ENCODE data around the gene HTATIP2.
"Not testable (repeated sequence)": the region's sequence is repeated elsewhere in the genome, so short reads cannot be mapped to it uniquely, and the experiment has no call there.

HTATIP2 gene

DNA sequence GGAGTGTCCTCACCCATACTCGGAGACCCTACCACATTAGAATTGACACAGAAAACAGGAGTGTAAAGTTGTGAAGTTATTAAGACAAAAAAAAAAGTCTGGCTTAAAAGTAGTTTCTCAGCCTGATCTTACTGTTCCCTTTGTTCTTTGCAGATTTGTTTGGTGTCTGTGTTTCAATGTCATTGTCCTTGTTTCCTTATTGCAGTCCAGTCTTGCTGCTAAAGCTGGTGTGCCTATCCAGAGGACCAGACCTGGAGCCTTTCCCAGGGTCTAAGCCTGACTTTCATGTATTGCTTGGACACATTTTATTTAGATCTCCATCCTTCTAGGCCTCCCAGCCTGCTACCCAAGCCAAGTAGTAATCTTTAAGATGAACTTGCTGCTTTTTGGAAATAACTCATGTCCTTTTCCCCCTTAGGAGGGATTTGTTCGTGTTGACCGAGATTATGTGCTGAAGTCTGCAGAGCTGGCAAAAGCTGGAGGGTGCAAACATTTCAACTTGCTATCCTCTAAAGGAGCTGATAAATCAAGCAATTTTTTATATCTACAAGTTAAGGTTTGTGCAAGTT lies 12.7 kb downstream of the HTATIP2 start:
- TF ChIP-seq, protein P1, sequence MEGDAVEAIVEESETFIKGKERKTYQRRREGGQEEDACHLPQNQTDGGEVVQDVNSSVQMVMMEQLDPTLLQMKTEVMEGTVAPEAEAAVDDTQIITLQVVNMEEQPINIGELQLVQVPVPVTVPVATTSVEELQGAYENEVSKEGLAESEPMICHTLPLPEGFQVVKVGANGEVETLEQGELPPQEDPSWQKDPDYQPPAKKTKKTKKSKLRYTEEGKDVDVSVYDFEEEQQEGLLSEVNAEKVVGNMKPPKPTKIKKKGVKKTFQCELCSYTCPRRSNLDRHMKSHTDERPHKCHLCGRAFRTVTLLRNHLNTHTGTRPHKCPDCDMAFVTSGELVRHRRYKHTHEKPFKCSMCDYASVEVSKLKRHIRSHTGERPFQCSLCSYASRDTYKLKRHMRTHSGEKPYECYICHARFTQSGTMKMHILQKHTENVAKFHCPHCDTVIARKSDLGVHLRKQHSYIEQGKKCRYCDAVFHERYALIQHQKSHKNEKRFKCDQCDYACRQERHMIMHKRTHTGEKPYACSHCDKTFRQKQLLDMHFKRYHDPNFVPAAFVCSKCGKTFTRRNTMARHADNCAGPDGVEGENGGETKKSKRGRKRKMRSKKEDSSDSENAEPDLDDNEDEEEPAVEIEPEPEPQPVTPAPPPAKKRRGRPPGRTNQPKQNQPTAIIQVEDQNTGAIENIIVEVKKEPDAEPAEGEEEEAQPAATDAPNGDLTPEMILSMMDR (conservative IDR thresholded peaks at IDR 0.05; ENCODE audit: low read depth), result no peak
- CTCF ChIA-PET, result no interaction called here
- H3K27ac ChIP-seq, result no peak overlapping the region
- POLR2A ChIA-PET (ENCODE audit: low non-redundant PET), result no interaction called here
- no peak for DNase-seq (ENCODE audit: low spot score)

DNA sequence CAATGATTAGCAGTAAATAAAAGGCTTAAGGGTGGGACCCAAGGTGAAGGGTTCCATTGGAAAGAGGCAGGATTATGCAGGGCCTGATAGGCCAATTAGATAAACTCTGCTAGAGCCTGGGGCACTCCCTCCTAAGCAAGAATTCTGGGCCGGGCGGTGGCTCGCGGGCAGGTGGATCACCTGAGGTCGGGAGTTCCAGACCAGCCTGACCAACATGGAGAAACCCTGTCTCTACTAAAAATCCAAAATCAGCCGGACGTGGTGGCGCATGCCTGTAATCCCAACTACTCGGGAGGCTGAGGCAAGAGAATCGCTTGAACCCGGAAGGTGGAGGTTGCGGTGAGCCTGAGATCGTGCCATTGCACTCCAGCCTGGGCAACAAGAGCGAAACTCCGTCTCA lies 22.5 kb downstream of the HTATIP2 start:
- CTCF ChIA-PET; H3K27ac ChIP-seq; POLR2A ChIA-PET (ENCODE audit: low non-redundant PET); DNase-seq (ENCODE audit: low spot score): not testable (repeated sequence)

DNA sequence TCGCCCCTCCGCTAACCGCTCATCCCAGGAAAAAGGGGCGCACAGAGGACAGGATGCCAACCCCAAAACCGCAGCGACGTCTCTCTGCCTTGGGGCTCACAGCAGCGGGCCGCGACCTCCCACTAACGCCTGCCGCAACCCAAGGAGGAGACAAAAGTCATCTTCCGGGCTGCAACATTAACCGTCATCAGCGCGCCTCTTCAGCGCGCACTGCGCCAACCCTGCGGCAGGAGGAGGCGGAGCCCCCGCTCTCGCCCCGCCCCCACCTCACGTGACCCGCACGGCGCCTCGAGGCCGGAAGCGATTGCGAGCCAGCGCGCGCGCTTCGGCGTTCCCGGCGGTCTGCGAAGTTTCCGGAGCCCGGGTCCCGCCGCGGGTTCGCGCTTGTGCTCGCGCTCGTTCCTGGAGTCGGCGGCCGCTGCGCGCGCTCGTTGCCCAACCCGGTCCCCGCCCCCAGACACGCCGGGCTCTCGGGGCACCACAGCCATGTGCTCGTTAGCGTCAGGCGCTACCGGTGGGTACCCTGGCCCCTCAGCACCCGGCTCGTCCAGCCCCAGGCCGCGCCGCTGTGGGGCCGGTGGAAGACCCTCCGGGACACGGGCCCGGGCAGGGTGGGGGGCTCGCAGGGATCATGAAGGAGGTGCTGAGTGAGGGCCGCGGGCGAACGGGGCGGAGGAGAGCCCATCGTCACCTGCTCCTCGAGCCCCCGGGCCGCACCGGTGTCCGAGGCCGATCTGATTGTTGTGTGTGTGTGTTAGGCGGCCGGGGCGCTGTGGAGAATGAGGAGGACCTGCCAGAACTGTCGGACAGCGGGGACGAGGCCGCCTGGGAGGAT lies 24.0 kb downstream of the HTATIP2 start, which contains the start of gene PRMT3:
Gene PRMT3 (plus strand): TSS at position 456 of the 835 bp plus-strand sequence. CDS start 31 bp downstream, at position 487.
- TF ChIP-seq, protein P1 (conservative IDR thresholded peaks at IDR 0.05; ENCODE audit: low read depth), result peak; percentile 28
- peak within 1 kb of the TSS; percentile 87 for H3K27ac ChIP-seq
- peak; percentile 93 for DNase-seq (ENCODE audit: low spot score)
- ChIA-PET CTCF (interaction anchor here (0.6 to 0.8 kb wide), 7 partner anchors 20 to 1770 kb away, joined by 3 to 11 read pairs (median 3); no protein-coding TSS in a partner anchor), POLR2A (ENCODE audit: low non-redundant PET) (no interaction called here)

DNA sequence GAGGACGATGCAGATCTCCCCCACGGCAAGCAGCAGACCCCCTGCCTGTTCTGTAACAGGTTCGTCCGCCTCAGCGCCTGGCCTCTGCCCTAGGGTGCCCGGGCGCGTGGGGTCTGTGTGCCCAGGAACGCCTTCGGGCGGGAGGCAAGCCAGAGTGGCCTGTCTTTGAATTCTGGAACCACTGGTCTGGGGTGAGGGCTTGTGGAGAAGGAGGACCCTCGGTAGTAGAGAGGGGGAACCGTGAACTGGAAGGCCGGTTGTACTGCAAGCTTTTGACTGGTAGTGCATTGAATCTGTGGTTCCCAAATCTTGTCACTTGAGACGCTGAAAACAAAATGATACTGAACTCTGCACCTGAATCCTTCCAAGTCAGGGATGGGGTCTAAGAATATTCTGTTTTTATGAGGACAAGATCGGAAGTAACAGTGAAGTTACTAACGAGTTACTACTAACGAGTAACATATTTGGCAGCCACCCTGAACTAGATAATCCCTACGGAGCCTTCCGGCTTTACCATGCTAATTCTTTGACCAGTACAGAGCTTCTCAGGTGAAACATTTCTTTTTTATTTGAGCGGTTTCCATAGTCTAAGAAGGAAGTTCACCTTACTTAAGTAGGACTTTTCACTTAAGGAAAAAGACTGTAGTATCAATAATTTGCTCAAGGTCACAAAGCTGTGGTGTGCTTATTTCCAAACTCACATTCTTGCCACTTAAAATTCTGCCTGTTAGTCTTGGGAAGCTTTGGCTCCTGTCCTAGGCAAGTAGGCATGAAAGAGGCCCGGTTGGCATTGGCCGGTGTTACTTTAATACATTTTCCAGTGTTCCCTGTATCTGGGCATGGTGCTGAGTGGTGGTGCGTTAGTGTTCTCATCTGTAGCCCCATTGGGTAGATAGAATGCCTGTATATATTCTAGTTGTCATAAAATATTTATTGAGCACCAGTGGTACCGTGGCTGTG lies 24.9 kb downstream of the HTATIP2 start:
- CTCF ChIA-PET, result interaction anchor here (0.6 to 1.2 kb wide), 2 partner anchors 9 to 147 kb away, joined by 3 to 6 read pairs; no protein-coding TSS in a partner anchor
- peak overlapping the region; percentile 87 for H3K27ac ChIP-seq
- peak; percentile 18 for DNase-seq (ENCODE audit: low spot score)
- TF ChIP-seq, protein P1 (conservative IDR thresholded peaks at IDR 0.05; ENCODE audit: low read depth), result no peak
- POLR2A ChIA-PET (ENCODE audit: low non-redundant PET), result no interaction called here

DNA sequence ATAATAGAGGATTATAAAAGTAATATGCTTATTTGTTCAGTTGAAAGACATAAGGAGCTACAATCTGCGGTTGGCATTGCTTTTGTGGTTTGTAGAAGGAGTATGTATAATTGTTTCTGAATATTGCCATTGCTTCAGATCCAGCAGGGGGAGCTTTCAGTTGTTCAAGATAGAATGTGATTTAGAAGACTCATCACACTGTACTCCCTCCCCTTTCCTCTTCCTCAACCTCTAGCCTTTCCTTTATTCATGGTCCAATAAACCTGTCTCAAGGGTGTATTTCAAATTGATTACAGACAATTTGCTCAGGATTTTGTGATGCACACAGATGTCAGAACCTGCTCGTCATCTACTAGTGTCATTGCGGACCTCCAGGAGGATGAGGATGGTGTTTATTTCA lies 33.8 kb downstream of the HTATIP2 start:
- POLR2A ChIA-PET (ENCODE audit: low non-redundant PET), result no interaction called here
- TF ChIP-seq, protein P1 (conservative IDR thresholded peaks at IDR 0.05; ENCODE audit: low read depth), result peak; percentile 49
- DNase-seq (ENCODE audit: low spot score), result peak; percentile 26
- H3K27ac ChIP-seq, result no peak overlapping the region
- CTCF ChIA-PET, result interaction anchor here (0.5 to 1.7 kb wide), 9 partner anchors 9 to 283 kb away, joined by 3 to 10 read pairs (median 5); no protein-coding TSS in a partner anchor

DNA sequence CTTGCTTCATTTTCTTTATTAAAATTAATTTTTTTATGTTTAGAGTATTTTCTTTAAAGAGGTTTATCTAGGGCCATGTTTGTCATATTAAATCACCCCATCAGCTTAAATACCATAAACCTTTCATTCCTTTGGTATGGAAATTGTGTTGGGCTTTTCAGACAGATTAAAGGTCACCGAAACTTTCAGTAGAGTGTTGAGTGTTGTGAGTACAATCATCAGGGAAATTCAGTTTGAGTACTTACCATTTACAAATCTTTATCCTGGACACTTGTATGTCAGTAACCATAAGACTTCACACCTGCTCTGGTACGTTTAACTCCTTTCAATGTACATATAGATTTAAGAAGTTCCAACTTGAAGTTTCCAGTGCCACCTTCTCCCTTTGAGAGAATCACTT lies 36.0 kb downstream of the HTATIP2 start:
- POLR2A ChIA-PET (ENCODE audit: low non-redundant PET), result no interaction called here
- TF ChIP-seq, protein P1 (conservative IDR thresholded peaks at IDR 0.05; ENCODE audit: low read depth), result no peak
- no peak for DNase-seq (ENCODE audit: low spot score)
- no peak overlapping the region for H3K27ac ChIP-seq
- CTCF ChIA-PET, result interaction anchor here (0.7 kb wide), 1 partner anchor 210 kb away, joined by 4 read pairs; no protein-coding TSS in a partner anchor

Data from RWPE1 (cell line).